SK-N-SH treated with all-trans-retinoic acid at 6 μM for 48 hours (cell line): ENCODE measurements around the gene AGPAT4.

Experiments used
- ARNTL ChIP-seq: fragments of 450-650 bp; formaldehyde crosslinking; IDR thresholded peaks from 2 replicates; pipeline ENCODE4 v1.5.0; 2020; ENCODE audit warnings: low read depth, mild to moderate bottlenecking, moderate library complexity, borderline replicate concordance
- BACH2 ChIP-seq: fragments of 250-450 bp; sonication (Bioruptor Pico); IDR thresholded peaks from 2 replicates; pipeline ENCODE4 v1.9.0; 2021; ENCODE audit warnings: mild to moderate bottlenecking, borderline replicate concordance
- OSR1 ChIP-seq: fragments of 250-450 bp; sonication (Bioruptor Pico); IDR thresholded peaks from 2 replicates; pipeline ENCODE4 v1.8.0; 2022; ENCODE audit warnings: moderate library complexity, mild to moderate bottlenecking, inconsistent platforms
- PPARA ChIP-seq: fragments of 250-450 bp; sonication (Bioruptor Pico); IDR thresholded peaks from 2 replicates; pipeline ENCODE4 v1.5.0; 2020; ENCODE audit warnings: mild to moderate bottlenecking, borderline replicate concordance
- ZFP3 ChIP-seq: fragments of 250-450 bp; sonication (Bioruptor Pico); IDR thresholded peaks from 2 replicates; pipeline ENCODE4 v1.5.0; 2020; ENCODE audit warnings: mild to moderate bottlenecking, moderate library complexity
- ZFP30 ChIP-seq: fragments of 450-650 bp; formaldehyde crosslinking; IDR thresholded peaks from 2 replicates; pipeline ENCODE4 v1.5.0; 2022; ENCODE audit warnings: mild to moderate bottlenecking, moderate library complexity
- ZNF70 ChIP-seq: fragments of 450-650 bp; formaldehyde crosslinking; IDR thresholded peaks from 2 replicates; pipeline ENCODE4 v1.5.0; 2020; ENCODE audit warnings: mild to moderate bottlenecking, moderate library complexity
- TF ChIP-seq, protein P1 (sequence below): fragments of 250-450 bp; sonication (Bioruptor Pico); IDR thresholded peaks from 2 replicates; pipeline ENCODE4 v1.5.1; 2021; ENCODE audit warnings: mild to moderate bottlenecking, moderate library complexity

DNA sequence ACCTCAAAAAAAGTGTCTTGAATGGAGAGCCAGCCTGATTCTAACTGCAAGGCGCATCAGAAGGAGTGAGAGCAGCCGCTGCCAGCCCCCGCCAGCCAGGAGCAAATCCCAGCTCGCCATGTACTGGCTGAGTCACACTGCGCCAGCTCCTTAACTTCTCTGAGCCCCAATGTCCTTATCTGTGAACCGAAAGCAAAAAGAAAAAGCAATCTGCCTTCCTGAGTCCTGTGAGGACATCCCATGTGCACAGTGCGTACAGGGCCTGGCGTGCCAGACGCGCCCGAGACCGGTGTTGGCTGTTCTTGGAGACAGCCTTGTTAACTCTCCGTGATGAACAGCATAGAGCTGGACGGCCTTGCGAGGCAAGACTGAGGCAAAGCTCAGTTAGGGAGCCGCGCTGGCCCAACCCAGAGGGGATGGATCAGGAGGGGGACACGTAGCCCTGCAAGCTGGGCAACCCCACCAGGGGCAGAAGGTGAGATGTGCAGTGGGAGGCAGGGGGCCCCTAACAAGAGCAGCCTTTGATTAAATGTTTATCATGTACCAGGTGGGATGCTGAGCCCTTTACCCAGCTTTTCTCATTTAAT, 122.7 kb downstream of the AGPAT4 start:
- TF ChIP-seq, protein P1, sequence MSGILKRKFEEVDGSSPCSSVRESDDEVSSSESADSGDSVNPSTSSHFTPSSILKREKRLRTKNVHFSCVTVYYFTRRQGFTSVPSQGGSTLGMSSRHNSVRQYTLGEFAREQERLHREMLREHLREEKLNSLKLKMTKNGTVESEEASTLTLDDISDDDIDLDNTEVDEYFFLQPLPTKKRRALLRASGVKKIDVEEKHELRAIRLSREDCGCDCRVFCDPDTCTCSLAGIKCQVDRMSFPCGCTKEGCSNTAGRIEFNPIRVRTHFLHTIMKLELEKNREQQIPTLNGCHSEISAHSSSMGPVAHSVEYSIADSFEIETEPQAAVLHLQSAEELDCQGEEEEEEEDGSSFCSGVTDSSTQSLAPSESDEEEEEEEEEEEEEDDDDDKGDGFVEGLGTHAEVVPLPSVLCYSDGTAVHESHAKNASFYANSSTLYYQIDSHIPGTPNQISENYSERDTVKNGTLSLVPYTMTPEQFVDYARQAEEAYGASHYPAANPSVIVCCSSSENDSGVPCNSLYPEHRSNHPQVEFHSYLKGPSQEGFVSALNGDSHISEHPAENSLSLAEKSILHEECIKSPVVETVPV (CRISPR knock-in tag), result no peak
- no peak for TF ChIP-seq BACH2
- TF ChIP-seq PPARA (CRISPR knock-in tag), result no peak
- no peak for TF ChIP-seq ZNF70 (CRISPR knock-in tag)
- TF ChIP-seq ARNTL (CRISPR knock-in tag), result no peak
- no peak for TF ChIP-seq OSR1 (CRISPR knock-in tag)
- no peak for TF ChIP-seq ZFP3 (CRISPR knock-in tag)
- TF ChIP-seq ZFP30, result no peak
